ENCODE measurements around the gene ALOX15. TPM values are rescaled to one million over a fixed set of nuclear protein-coding genes. Genes with fewer than 3 reads are reported as not detected.

Gene ALOX15
- total and polyA plus RNA-seq, 9 donors: 0.07 to 4.1 (median 0.38) TPM; not detected in 3

DNA sequence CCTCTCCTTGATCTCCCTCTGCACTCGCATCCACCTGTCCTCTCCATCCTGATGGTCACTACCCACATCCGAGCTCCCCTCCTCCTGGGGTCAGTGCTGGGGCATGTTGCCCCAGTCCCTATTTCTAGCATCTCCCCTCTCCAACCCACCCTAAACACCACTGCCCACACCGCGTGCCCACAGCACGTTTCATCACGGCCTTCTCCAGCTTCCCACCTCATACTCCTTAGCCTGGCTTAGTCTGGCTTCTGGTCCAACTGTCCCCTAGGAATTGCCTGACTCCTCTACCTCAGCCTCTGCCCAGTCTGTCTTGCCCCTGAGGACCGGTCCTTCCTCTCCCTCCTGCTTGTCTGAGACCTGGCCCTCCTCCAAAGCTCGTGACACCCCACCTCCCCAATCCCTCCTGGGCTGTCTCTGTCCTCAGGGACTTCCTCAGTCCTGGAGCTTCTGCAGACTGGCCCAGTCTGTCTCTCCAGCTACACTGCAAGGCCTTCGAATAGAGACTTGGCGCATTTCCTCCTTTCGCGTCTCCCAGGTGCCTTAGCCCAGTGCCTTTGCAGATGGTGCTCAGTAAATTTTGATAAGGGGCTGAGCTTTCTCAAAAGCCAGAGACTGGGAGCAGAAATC, 4.9 kb downstream of the ALOX15 start:
- peak in 1 of 5 donors; percentile 19 for DNase-seq
- H3K27me3 ChIP-seq: no peaks in the 10 kb centered on the region
- intact Hi-C loops (cut with DNase I): no loop called here
- no peaks in the 10 kb centered on the region for H3K9me3 ChIP-seq
- H3K36me3 ChIP-seq: no peaks in the 10 kb centered on the region
- H3K4me1 ChIP-seq (ENCODE audit: insufficient read depth): no peaks in the 10 kb centered on the region
- WGBS, 3 donors: 50 to 67% (median 59%) methylated on average over 12 of the region's 12 CpGs
- H3K4me3 ChIP-seq: no peak overlapping the region
- no peak for TF ChIP-seq EP300 (IDR thresholded peaks at IDR 0.05)
- no peak for TF ChIP-seq POLR2A (IDR thresholded peaks at IDR 0.05)
- TF ChIP-seq, protein P1, sequence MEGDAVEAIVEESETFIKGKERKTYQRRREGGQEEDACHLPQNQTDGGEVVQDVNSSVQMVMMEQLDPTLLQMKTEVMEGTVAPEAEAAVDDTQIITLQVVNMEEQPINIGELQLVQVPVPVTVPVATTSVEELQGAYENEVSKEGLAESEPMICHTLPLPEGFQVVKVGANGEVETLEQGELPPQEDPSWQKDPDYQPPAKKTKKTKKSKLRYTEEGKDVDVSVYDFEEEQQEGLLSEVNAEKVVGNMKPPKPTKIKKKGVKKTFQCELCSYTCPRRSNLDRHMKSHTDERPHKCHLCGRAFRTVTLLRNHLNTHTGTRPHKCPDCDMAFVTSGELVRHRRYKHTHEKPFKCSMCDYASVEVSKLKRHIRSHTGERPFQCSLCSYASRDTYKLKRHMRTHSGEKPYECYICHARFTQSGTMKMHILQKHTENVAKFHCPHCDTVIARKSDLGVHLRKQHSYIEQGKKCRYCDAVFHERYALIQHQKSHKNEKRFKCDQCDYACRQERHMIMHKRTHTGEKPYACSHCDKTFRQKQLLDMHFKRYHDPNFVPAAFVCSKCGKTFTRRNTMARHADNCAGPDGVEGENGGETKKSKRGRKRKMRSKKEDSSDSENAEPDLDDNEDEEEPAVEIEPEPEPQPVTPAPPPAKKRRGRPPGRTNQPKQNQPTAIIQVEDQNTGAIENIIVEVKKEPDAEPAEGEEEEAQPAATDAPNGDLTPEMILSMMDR (IDR thresholded peaks at IDR 0.05): no peak
- H3K27ac ChIP-seq: no peak overlapping the region

- Histone ChIP-seq H3K4me1 (ENCODE audit: insufficient read depth) (no peaks in the 10 kb centered on the region), H3K27me3 (no peaks in the 10 kb centered on the region), H3K4me3 (no peak overlapping the region), H3K36me3 (no peaks in the 10 kb centered on the region), H3K27ac (no peak overlapping the region), H3K9me3 (no peaks in the 10 kb centered on the region)
- intact Hi-C loops (cut with DNase I): no loop called here
- TF ChIP-seq POLR2A (IDR thresholded peaks at IDR 0.05): no peak
- TF ChIP-seq EP300 (IDR thresholded peaks at IDR 0.05): no peak
- TF ChIP-seq, protein P1 (IDR thresholded peaks at IDR 0.05): no peak
- peak in 1 of 5 donors; percentile 32 for DNase-seq
- WGBS, 3 donors: 3 to 23% (median 10%) methylated on average over 10 of the region's 10 CpGs
These were observed 5.6 kb downstream of the ALOX15 start for GRCh38 chr17:4635823-4636375.

- no peaks in the 10 kb centered on the region for H3K36me3 ChIP-seq
- intact Hi-C loops (cut with DNase I): no loop called here
- H3K4me3 ChIP-seq: no peak overlapping the region
- no peak for DNase-seq
- H3K27me3 ChIP-seq: no peaks in the 10 kb centered on the region
- 52 to 62% (median 52%) methylated on average over 4 of the region's 4 CpGs for WGBS, 3 donors
- H3K9me3 ChIP-seq: no peaks in the 10 kb centered on the region
- no peak for TF ChIP-seq POLR2A (IDR thresholded peaks at IDR 0.05)
- no peak for TF ChIP-seq EP300 (IDR thresholded peaks at IDR 0.05)
- TF ChIP-seq, protein P1 (IDR thresholded peaks at IDR 0.05): no peak
- H3K4me1 ChIP-seq (ENCODE audit: insufficient read depth): no peaks in the 10 kb centered on the region
- H3K27ac ChIP-seq: no peak overlapping the region
These were observed 6.5 kb downstream of the ALOX15 start for GRCh38 chr17:4634976-4635375.

DNA sequence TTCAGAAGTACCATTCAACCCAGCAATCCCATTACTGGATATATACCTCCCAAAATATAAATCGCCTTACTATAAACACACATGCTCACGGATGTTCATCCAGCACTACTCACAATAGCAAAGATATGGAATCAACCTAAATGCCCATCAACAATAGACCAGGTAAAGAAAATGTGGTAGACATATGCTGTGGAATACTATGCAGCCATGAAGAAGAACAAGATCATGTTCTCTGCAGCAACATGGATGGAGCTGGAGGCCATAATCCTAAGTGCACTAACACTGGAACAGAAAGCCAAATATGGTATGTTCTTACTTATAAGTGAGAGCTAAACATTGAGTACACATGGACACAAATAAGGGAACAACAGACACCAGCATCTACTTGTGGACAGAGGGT, 7.8 kb downstream of the ALOX15 start:
- 89 to 94% (median 90%) methylated on average over 2 of the region's 2 CpGs for WGBS, 3 donors

More for the DNA sequence above, 7.8 kb downstream of the ALOX15 start:
- Histone ChIP-seq H3K27ac (no peak overlapping the region), H3K36me3 (no peaks in the 10 kb centered on the region), H3K27me3 (no peaks in the 10 kb centered on the region), H3K4me1 (ENCODE audit: insufficient read depth) (no peaks in the 10 kb centered on the region), H3K9me3 (no peaks in the 10 kb centered on the region), H3K4me3 (no peak overlapping the region)
- no peak for DNase-seq
- intact Hi-C loops (cut with DNase I): no loop called here
- no peak for TF ChIP-seq EP300 (IDR thresholded peaks at IDR 0.05)
- TF ChIP-seq POLR2A (IDR thresholded peaks at IDR 0.05): no peak
- TF ChIP-seq, protein P1 (IDR thresholded peaks at IDR 0.05): no peak

Measured in ovary (tissue), 9 donors.